Panc1 (cell line): ENCODE measurements around the gene KHDC4. TPM values are rescaled to one million over a fixed set of nuclear protein-coding genes. Genes with fewer than 3 reads are reported as not detected.
"Not testable (repeated sequence)": the region's sequence is repeated elsewhere in the genome, so short reads cannot be mapped to it uniquely, and the experiment has no call there.

Source experiments
- ATAC-seq: fragments of 200-7000 bp; cut with Tn5 transposase; 2 replicates; pipeline ENCODE4 v1.9.1; 2020; ENCODE audit warnings: mild to moderate bottlenecking, moderate library complexity
- BruUV-seq: library from RNA; stranded (reverse); fragments of 400-500 nt; replicated peaks from 2 replicates; lab custom pipeline; 2021; lab: Mats Ljungman, UMichigan
- CTCF ChIA-PET: fragments of 300-600 bp; sonication (Branson Sonifier 250); formaldehyde crosslinking; loops from one replicate; lab custom pipeline; 2022; ENCODE audit warnings: antibody characterized with exemption; lab: Charles Lee
- POLR2A ChIA-PET: fragments of 300-600 bp; sonication (Branson Sonifier 250); formaldehyde crosslinking; loops from one replicate; lab custom pipeline; 2022; ENCODE audit warnings: antibody characterized with exemption; lab: Charles Lee
- DNase-seq: peaks from one replicate; pipeline ENCODE4 v3.0.0-alpha.2; 2010; ENCODE audit warnings: low read depth, low spot score
- H3K27ac ChIP-seq: 2 replicates; pipeline ENCODE4 v1.5.1; 2011; ENCODE audit warnings: mild to moderate bottlenecking, low read length, inconsistent platforms
- H3K27me3 ChIP-seq: fragments of 200-500 bp; sonication (Bioruptor generic); 2 replicates; pipeline ENCODE4 v1.6.0; 2014; ENCODE audit warnings: low read length, inconsistent platforms; ENCODE audit not compliant: control insufficient read depth, insufficient read depth
- H3K36me3 ChIP-seq: fragments of 200-500 bp; sonication (Bioruptor generic); 2 replicates; pipeline ENCODE4 v1.5.1; 2014; ENCODE audit warnings: inconsistent platforms, mild to moderate bottlenecking, low read length, moderate library complexity; ENCODE audit not compliant: control insufficient read depth, insufficient read depth
- H3K4me1 ChIP-seq: 2 replicates; pipeline ENCODE4 v1.5.1; 2011; ENCODE audit warnings: inconsistent platforms, mild to moderate bottlenecking, low read length, moderate library complexity; ENCODE audit not compliant: control insufficient read depth, insufficient read depth
- H3K4me3 ChIP-seq, 2 experiments: 2 replicates each; pipeline ENCODE4 v1.5.1; 2011 to 2012; ENCODE audit warnings: low read depth in 2 of 2, low read length in 2 of 2, mild to moderate bottlenecking in 2 of 2, inconsistent platforms in 1 of 2, moderate library complexity in 1 of 2
- H3K9me3 ChIP-seq: fragments of 200-500 bp; sonication (Bioruptor generic); 2 replicates; pipeline ENCODE4 v1.5.1; 2014; ENCODE audit warnings: low read depth, mild to moderate bottlenecking, inconsistent platforms, low read length, moderate library complexity; ENCODE audit not compliant: control insufficient read depth, insufficient read depth
- POLR2AphosphoS5 ChIP-seq: IDR thresholded peaks from 2 replicates; pipeline ENCODE4 v1.6.1; 2012; ENCODE audit warnings: mild to moderate bottlenecking, low read depth, low read length, moderate library complexity
- SIN3A ChIP-seq: IDR thresholded peaks from 2 replicates; pipeline ENCODE4 v1.6.1; 2012; ENCODE audit warnings: low read depth, mild to moderate bottlenecking, low read length, moderate library complexity, borderline replicate concordance; ENCODE audit not compliant: insufficient read depth
- TCF7L2 ChIP-seq: IDR thresholded peaks from 2 replicates; pipeline ENCODE4 v1.6.1; 2011; ENCODE audit warnings: mild to moderate bottlenecking, low read depth, low read length, inconsistent platforms
- in situ Hi-C: cut with HindIII; loops from 2 replicates; pipeline ENCODE4 v1.10.0; 2016; ENCODE audit warnings: low sequenced_read_pairs, low pct_unique_long_range_greater_than_20kb
- intact Hi-C: fragments of 100-400 bp; cut with micrococcal nuclease; formaldehyde crosslinking; loops from one replicate; pipeline ENCODE4 v1.10.0; 2022; ENCODE audit not compliant: unreplicated experiment
- total RNA-seq: library from RNA; stranded (reverse); gene quantifications from one replicate; pipeline ENCODE4 v1.2.1, GENCODE V29; 2021; ENCODE audit not compliant: unreplicated experiment
- TF ChIP-seq, protein P1 (sequence below), 2 experiments: IDR thresholded peaks; 2 replicates each; pipeline ENCODE4 v1.6.1; 2011 to 2012; ENCODE audit warnings: low read depth in 2 of 2, control low read depth in 1 of 2, low read length in 1 of 2, mild to moderate bottlenecking in 1 of 2, moderate library complexity in 1 of 2; ENCODE audit not compliant: insufficient read depth in 1 of 2
- TF ChIP-seq, protein P2 (sequence below): fragments of 450-650 bp; IDR thresholded peaks from 2 replicates; pipeline ENCODE4 v1.5.1; 2017; ENCODE audit warnings: mild to moderate bottlenecking

KHDC4 gene
- total RNA-seq, 1 experiment from 2014 or later, result 80.4 TPM

DNA sequence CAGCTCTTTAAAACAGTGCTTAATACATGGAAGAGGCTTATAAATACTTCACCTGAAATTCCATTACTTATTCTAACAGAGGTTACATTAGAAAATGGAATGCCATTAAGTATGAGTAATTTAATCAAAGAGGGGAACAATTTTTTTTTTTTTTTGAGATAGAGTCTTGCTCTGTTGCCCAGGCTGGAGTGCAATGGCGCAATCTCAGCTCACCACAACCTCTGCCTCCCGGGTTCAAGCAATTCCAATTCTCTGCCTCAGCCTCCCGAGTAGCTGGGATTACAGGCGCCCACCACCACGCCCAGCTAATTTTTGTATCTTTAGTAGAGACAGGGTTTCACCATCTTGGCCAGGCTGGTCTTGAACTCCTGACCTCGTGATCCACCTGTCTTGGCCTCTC, 38.6 kb downstream of the KHDC4 start:
- ATAC-seq, in situ Hi-C loops, CTCF ChIA-PET, intact Hi-C loops, BruUV-seq, H3K9me3 ChIP-seq, H3K4me3 ChIP-seq, H3K27ac ChIP-seq, DNase-seq, H3K27me3 ChIP-seq: not testable (repeated sequence)
- POLR2A ChIA-PET, result interaction anchor here (0.5 to 0.6 kb wide), 2 partner anchors 47 to 1596 kb away, joined by 6 to 12 read pairs; no protein-coding TSS in a partner anchor
- Histone ChIP-seq H3K36me3 (peaks cover 26% of the 10 kb centered on the region), H3K4me1 (peaks cover 14% of the 10 kb centered on the region)

DNA sequence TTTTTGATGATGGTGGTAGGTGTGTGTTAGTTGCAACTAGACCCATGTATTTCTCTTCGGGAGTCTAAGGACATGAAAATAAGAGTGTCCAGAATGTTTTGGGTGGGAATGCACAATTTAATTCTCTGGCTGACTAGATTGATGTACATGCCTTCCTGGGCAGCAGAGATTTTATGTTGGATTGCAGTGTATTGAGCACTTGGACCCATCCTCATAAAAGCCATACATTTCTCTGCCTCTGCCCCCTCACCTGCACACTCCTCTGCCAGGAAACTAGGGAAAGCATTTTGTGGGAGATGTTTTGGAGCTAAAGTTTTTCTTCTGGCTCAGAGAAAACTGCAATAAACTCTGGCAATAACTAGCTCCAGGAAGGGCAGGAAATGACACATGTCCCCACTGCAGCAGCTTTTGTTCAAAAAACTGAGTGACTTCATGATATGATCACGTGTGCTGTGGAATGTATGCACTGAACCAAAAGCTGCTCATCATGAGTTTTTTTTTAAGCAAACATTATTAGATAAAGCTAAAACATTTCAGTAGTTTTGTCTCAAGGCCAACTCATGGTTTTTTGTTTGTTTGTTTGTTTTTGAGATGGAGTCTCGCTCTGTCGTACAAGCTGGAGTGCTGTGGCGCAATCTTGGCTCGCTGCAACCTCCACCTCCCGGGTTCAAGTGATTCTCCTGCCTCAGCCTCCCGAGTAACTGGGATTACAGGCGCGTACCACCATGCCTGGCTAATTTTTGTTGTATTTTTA, 40.6 kb downstream of the KHDC4 start:
- H3K27ac ChIP-seq, result peak overlapping the region; percentile 44; the same call in 1 of the 2 replicates
- POLR2A ChIA-PET, result no interaction called here
- ATAC-seq (peak; percentile 81), DNase-seq (peak; percentile 93)
- peaks cover 6% of the 10 kb centered on the region; the same call in 1 of the 2 replicates for H3K36me3 ChIP-seq
- H3K9me3 ChIP-seq, result no peaks in the 10 kb centered on the region
- peak overlapping the region in 1 of 2 experiments; percentile 6; a peak in 2 of 4 replicates for H3K4me3 ChIP-seq
- no TSS peak for BruUV-seq
- in situ Hi-C loops (no loop called here), intact Hi-C loops (no loop called here)
- CTCF ChIA-PET, result no interaction called here
- TF ChIP-seq, protein P1, sequence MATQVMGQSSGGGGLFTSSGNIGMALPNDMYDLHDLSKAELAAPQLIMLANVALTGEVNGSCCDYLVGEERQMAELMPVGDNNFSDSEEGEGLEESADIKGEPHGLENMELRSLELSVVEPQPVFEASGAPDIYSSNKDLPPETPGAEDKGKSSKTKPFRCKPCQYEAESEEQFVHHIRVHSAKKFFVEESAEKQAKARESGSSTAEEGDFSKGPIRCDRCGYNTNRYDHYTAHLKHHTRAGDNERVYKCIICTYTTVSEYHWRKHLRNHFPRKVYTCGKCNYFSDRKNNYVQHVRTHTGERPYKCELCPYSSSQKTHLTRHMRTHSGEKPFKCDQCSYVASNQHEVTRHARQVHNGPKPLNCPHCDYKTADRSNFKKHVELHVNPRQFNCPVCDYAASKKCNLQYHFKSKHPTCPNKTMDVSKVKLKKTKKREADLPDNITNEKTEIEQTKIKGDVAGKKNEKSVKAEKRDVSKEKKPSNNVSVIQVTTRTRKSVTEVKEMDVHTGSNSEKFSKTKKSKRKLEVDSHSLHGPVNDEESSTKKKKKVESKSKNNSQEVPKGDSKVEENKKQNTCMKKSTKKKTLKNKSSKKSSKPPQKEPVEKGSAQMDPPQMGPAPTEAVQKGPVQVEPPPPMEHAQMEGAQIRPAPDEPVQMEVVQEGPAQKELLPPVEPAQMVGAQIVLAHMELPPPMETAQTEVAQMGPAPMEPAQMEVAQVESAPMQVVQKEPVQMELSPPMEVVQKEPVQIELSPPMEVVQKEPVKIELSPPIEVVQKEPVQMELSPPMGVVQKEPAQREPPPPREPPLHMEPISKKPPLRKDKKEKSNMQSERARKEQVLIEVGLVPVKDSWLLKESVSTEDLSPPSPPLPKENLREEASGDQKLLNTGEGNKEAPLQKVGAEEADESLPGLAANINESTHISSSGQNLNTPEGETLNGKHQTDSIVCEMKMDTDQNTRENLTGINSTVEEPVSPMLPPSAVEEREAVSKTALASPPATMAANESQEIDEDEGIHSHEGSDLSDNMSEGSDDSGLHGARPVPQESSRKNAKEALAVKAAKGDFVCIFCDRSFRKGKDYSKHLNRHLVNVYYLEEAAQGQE (IDR thresholded peaks at IDR 0.05; ENCODE audit: insufficient read depth in 1 of 2, low read depth in 2 of 2, low read length in 1 of 2), result no peak
- TF ChIP-seq SIN3A, result no peak
- no peak for TF ChIP-seq POLR2AphosphoS5
- TF ChIP-seq, protein P2, sequence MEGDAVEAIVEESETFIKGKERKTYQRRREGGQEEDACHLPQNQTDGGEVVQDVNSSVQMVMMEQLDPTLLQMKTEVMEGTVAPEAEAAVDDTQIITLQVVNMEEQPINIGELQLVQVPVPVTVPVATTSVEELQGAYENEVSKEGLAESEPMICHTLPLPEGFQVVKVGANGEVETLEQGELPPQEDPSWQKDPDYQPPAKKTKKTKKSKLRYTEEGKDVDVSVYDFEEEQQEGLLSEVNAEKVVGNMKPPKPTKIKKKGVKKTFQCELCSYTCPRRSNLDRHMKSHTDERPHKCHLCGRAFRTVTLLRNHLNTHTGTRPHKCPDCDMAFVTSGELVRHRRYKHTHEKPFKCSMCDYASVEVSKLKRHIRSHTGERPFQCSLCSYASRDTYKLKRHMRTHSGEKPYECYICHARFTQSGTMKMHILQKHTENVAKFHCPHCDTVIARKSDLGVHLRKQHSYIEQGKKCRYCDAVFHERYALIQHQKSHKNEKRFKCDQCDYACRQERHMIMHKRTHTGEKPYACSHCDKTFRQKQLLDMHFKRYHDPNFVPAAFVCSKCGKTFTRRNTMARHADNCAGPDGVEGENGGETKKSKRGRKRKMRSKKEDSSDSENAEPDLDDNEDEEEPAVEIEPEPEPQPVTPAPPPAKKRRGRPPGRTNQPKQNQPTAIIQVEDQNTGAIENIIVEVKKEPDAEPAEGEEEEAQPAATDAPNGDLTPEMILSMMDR, result no peak
- TF ChIP-seq TCF7L2, result no peak
- no peaks in the 10 kb centered on the region for H3K27me3 ChIP-seq
- peaks cover 14% of the 10 kb centered on the region for H3K4me1 ChIP-seq

DNA sequence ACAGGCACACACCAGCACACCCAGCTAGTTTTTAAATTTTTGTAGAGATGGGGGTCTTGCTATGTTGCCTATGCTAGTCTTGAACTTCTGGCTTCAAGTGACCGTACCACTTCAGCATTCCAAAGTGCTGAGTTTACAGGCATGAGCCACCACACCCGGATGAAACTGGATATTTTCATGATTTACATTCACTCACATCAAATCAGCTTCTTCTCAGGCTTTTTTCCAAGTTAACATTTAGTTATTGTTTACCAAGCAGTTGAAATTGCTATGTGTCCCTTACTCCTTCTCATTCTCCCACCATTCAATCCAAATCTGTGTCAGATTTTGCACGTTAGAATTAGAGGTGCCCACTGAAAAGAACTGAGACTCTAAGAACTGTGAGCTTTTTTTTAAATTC, 41.4 kb downstream of the KHDC4 start:
- in situ Hi-C loops, result no loop called here
- Histone ChIP-seq H3K4me3 (no peak overlapping the region), H3K9me3 (no peaks in the 10 kb centered on the region), H3K4me1 (peaks cover 14% of the 10 kb centered on the region), H3K36me3 (0 out of 2 replicates have a peak, but pooled peaks cover 4% of the 10 kb centered on the region), H3K27me3 (no peaks in the 10 kb centered on the region), H3K27ac (peak overlapping the region; percentile 44; the same call in 1 of the 2 replicates)
- no TSS peak for BruUV-seq
- peak; percentile 32; the same call in 1 of the 2 replicates for ATAC-seq
- peak; percentile 45 for DNase-seq
- ChIA-PET CTCF (no interaction called here), POLR2A (no interaction called here)
- intact Hi-C loops, result no loop called here
- TF ChIP-seq SIN3A, result no peak
- TF ChIP-seq, protein P2, result no peak
- TF ChIP-seq TCF7L2, result no peak
- TF ChIP-seq, protein P1 (IDR thresholded peaks at IDR 0.05; ENCODE audit: insufficient read depth in 1 of 2, low read depth in 2 of 2, low read length in 1 of 2), result no peak
- TF ChIP-seq POLR2AphosphoS5, result no peak
